Measurements from ENCODE around the gene SPEG. TPM values are rescaled to one million over a fixed set of nuclear protein-coding genes. Genes with fewer than 3 reads are reported as not detected.
A peak's percentile ranks its signal among the peaks of the same experiment; 100 is the strongest.

Gene SPEG
- total RNA-seq, 1 donor from 2014 or later: 6.5 TPM

DNA sequence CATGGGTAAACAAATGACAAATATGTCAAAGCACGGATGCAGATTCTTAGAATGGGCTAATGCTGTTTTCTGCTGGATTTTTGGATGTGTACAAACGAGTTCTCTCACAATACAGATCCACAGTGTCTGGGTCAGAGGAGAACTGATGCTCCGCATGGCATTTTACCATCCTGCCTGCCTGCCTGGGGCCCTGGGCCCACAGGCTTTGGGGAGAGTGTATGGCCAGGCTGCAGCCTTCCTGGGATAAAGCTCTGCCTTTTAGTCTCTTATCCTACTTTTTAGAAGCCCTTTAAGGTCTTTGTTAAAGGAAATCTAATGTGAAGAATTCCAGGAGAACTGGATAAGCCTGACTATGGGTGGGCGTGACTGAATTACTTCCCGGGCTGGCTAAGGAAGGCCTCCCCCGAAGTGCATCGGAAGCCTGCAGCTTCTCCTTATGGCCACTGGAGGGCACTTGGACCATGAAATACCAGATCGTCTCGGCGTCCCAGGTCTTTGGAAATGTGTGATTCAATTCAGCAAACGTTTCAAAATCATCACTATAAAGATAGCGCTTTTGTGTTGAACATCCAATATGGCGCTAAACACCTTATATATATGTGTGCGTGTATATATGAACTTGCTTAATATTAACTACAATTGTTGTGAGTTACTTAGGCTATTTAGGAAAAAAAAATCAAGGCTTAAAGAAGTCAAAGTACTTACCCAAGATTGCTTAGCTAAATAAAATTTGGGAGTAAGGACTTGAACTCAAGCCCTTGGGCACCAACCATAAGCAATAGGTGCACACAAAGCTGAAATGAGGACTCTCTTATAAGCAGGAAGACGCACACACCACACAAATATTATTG is 31.8 kb upstream of the SPEG start:
- Histone ChIP-seq H3K9me3 (no peaks in the 10 kb centered on the region), H3K4me1 (peaks cover 17% of the 10 kb centered on the region), H3K4me3 (no peak overlapping the region), H3K36me3 (no peaks in the 10 kb centered on the region), H3K27me3 (ENCODE audit: low read depth) (no peaks in the 10 kb centered on the region), H3K27ac (no peak overlapping the region)
- intact Hi-C loops (cut with DNase I): loop anchor here (10.0 kb wide), 1 partner anchor 132 kb away; no protein-coding TSS in a partner anchor
- DNase-seq (peak; percentile 66), ATAC-seq (peak; percentile 80)
- TF ChIP-seq, protein P1, sequence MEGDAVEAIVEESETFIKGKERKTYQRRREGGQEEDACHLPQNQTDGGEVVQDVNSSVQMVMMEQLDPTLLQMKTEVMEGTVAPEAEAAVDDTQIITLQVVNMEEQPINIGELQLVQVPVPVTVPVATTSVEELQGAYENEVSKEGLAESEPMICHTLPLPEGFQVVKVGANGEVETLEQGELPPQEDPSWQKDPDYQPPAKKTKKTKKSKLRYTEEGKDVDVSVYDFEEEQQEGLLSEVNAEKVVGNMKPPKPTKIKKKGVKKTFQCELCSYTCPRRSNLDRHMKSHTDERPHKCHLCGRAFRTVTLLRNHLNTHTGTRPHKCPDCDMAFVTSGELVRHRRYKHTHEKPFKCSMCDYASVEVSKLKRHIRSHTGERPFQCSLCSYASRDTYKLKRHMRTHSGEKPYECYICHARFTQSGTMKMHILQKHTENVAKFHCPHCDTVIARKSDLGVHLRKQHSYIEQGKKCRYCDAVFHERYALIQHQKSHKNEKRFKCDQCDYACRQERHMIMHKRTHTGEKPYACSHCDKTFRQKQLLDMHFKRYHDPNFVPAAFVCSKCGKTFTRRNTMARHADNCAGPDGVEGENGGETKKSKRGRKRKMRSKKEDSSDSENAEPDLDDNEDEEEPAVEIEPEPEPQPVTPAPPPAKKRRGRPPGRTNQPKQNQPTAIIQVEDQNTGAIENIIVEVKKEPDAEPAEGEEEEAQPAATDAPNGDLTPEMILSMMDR (IDR thresholded peaks at IDR 0.05): peak; percentile 91

GRCh38 chr2:219403861-219404260 is 30.8 kb upstream of the SPEG start:
- Histone ChIP-seq H3K4me1 (peaks cover 10% of the 10 kb centered on the region), H3K9me3 (no peaks in the 10 kb centered on the region), H3K36me3 (no peaks in the 10 kb centered on the region), H3K27ac (no peak overlapping the region), H3K27me3 (ENCODE audit: low read depth) (no peaks in the 10 kb centered on the region), H3K4me3 (no peak overlapping the region)
- intact Hi-C loops (cut with DNase I): loop anchor here (10.0 kb wide), 1 partner anchor 131 kb away; no protein-coding TSS in a partner anchor
- DNase-seq (no peak), ATAC-seq (no peak)
- TF ChIP-seq, protein P1 (IDR thresholded peaks at IDR 0.05): no peak

GRCh38 chr2:219404291-219404910 is 30.2 kb upstream of the SPEG start:
- Histone ChIP-seq H3K9me3 (no peaks in the 10 kb centered on the region), H3K27me3 (ENCODE audit: low read depth) (no peaks in the 10 kb centered on the region), H3K4me3 (no peak overlapping the region), H3K36me3 (no peaks in the 10 kb centered on the region), H3K4me1 (peaks cover 5% of the 10 kb centered on the region), H3K27ac (no peak overlapping the region)
- no peak for DNase-seq
- intact Hi-C loops (cut with DNase I): loop anchor here (10.0 kb wide), 1 partner anchor 130 kb away; no protein-coding TSS in a partner anchor
- TF ChIP-seq, protein P1 (IDR thresholded peaks at IDR 0.05): no peak
- no peak for ATAC-seq

GRCh38 chr2:219404954-219405353 is 29.7 kb upstream of the SPEG start:
- ATAC-seq: no peak
- Histone ChIP-seq H3K36me3 (no peaks in the 10 kb centered on the region), H3K4me1 (peaks cover 5% of the 10 kb centered on the region), H3K27ac (no peak overlapping the region), H3K27me3 (ENCODE audit: low read depth) (no peaks in the 10 kb centered on the region), H3K4me3 (no peak overlapping the region), H3K9me3 (no peaks in the 10 kb centered on the region)
- intact Hi-C loops (cut with DNase I): loop anchor here (10.0 kb wide), 1 partner anchor 130 kb away; no protein-coding TSS in a partner anchor
- no peak for DNase-seq
- TF ChIP-seq, protein P1 (IDR thresholded peaks at IDR 0.05): no peak

DNA sequence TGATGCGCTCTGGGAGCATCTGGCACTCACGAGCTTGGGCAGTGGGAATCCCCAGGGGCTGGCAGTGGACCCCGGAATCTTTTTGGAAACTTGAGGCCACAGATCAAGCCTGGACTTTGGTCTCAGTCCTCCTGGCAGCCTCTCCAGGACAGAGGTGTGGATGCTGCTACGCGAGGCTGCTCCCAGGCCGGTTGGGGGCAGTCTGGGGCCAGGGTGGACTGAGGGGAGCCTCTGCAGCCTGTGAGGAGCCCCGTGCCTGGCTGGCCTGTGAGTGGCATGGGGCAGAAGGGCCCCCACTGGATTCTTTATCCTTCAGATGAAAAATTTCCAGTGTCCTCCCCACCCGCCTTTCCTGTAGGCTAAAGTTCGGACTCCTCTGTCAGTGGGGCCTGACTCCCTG is 29.2 kb upstream of the SPEG start:
- TF ChIP-seq, protein P1 (IDR thresholded peaks at IDR 0.05): no peak
- no peaks in the 10 kb centered on the region for H3K27me3 ChIP-seq (ENCODE audit: low read depth)
- H3K9me3 ChIP-seq: no peaks in the 10 kb centered on the region
- H3K4me1 ChIP-seq: peaks cover 5% of the 10 kb centered on the region
- H3K27ac ChIP-seq: no peak overlapping the region
- no peak overlapping the region for H3K4me3 ChIP-seq
- DNase-seq: no peak
- ATAC-seq: no peak
- H3K36me3 ChIP-seq: no peaks in the 10 kb centered on the region
- intact Hi-C loops (cut with DNase I): loop anchor here (10.0 kb wide), 1 partner anchor 129 kb away; no protein-coding TSS in a partner anchor
